Esophagus muscularis mucosa (tissue), 4 donors: ENCODE measurements around the gene TEKTIP1. TPM values are rescaled to one million over a fixed set of nuclear protein-coding genes. Genes with fewer than 3 reads are reported as not detected.

Source experiments
- DNase-seq: peaks from one replicate; pipeline ENCODE4 v3.0.0-alpha.2; 2017; ENCODE audit errors: extremely low spot score
- H3K27ac ChIP-seq, 4 donors: fragments of 200-600 bp; sonication (generic); replicated peaks in 1 of 4; 1 replicate in 3 of 4; 2 replicates in 1 of 4; pipeline ENCODE4 v1.5.1; 2016 to 2019; ENCODE audit warnings: mild to moderate bottlenecking in 1 of 4
- H3K27me3 ChIP-seq, 4 donors: fragments of 200-600 bp; sonication (generic); one replicate each; pipeline versions ENCODE4 v1.5.1 to v1.6.0; 2016 to 2019
- H3K36me3 ChIP-seq, 4 donors: fragments of 200-600 bp; sonication (generic); one replicate each; pipeline ENCODE4 v1.5.1; 2016 to 2019
- H3K4me1 ChIP-seq, 4 donors: fragments of 200-600 bp; sonication (generic); one replicate each; pipeline ENCODE4 v1.5.1; 2016 to 2019
- H3K4me3 ChIP-seq, 4 donors: fragments of 200-600 bp; sonication (generic); 1 replicate in 2 of 4; 2 replicates in 2 of 4; pipeline ENCODE4 v1.5.1; 2016 to 2019; ENCODE audit warnings: mild to moderate bottlenecking in 4 of 4, moderate library complexity in 1 of 4
- H3K9me3 ChIP-seq, 4 donors: fragments of 200-600 bp; sonication (generic); 1 replicate in 3 of 4; 2 replicates in 1 of 4; pipeline ENCODE4 v1.5.1; 2016 to 2019
- CTCF ChIP-seq, 3 experiments: fragments of 200-600 bp in 2 of 3; fragments of 450-650 bp in 1 of 3; sonication (generic) in 2 of 3; IDR thresholded peaks; one replicate each; pipeline ENCODE4 v1.5.1; 2017 to 2019; ENCODE audit warnings: antibody characterized with exemption in 3 of 3, mild to moderate bottlenecking in 2 of 3, moderate library complexity in 1 of 3
- EP300 ChIP-seq: sonication (generic); formaldehyde crosslinking; IDR thresholded peaks from one replicate; pipeline ENCODE4 v1.6.1; 2017; ENCODE audit warnings: antibody characterized with exemption
- POLR2A ChIP-seq: fragments of 450-650 bp; IDR thresholded peaks from one replicate; pipeline ENCODE4 v1.6.1; 2017; ENCODE audit warnings: antibody characterized with exemption, moderate library complexity, mild to moderate bottlenecking, low read depth
- POLR2AphosphoS5 ChIP-seq, 2 donors: sonication (generic); formaldehyde crosslinking; IDR thresholded peaks; one replicate each; pipeline ENCODE4 v1.6.1; 2017; ENCODE audit warnings: antibody characterized with exemption in 2 of 2
- WGBS: methylation state at CpG from one replicate; pipeline ENCODE4 v1.1.5; 2018; 5-methylcytosine and 5-hydroxymethylcytosine counted together
- intact Hi-C: fragments of 100-400 bp; cut with DNase I; formaldehyde crosslinking; loops from one replicate; pipeline ENCODE4 v1.15.1; 2023
- total RNA-seq, 4 donors: library from RNA; depleted of rRNA; stranded (reverse); fragments of >200 nt; gene quantifications; one replicate each; pipeline versions ENCODE4 v1.1.0 to v1.2.1, GENCODE V29; 2016

Gene TEKTIP1
- total RNA-seq, 4 donors from 2014 or later = not detected

- WGBS = 98% methylated on average over 9 of the region's 21 CpGs
These were observed 15.5 kb upstream of the TEKTIP1 start for GRCh38 chr19:3523361-3524077.

GRCh38 chr19:3524078-3524842 is 14.7 kb upstream of the TEKTIP1 start:
- DNase-seq = no peak
- peaks cover 47 to 78% (median 68%) of the 10 kb centered on the region in 4 donors for H3K36me3 ChIP-seq
- TF ChIP-seq CTCF (IDR thresholded peaks at IDR 0.05) = no peak
- TF ChIP-seq EP300 = no peak
- TF ChIP-seq POLR2AphosphoS5 (IDR thresholded peaks at IDR 0.05) = no peak
- no peak for TF ChIP-seq POLR2A
- 89% methylated on average over 17 of the region's 33 CpGs for WGBS
- peaks cover 0 to 14% (median 4%) of the 10 kb centered on the region in 4 donors for H3K4me1 ChIP-seq
- no peak overlapping the region for H3K4me3 ChIP-seq
- no peaks in the 10 kb centered on the region for H3K27me3 ChIP-seq
- intact Hi-C loops = no loop called here
- no peaks in the 10 kb centered on the region for H3K9me3 ChIP-seq
- H3K27ac ChIP-seq = no peak overlapping the region

More at GRCh38 chr19:3523361-3524077, 15.5 kb upstream of the TEKTIP1 start:
- H3K4me3 ChIP-seq = no peak overlapping the region
- H3K9me3 ChIP-seq = no peaks in the 10 kb centered on the region
- H3K36me3 ChIP-seq = peaks cover 47 to 82% (median 70%) of the 10 kb centered on the region in 4 donors
- H3K27me3 ChIP-seq = no peaks in the 10 kb centered on the region
- intact Hi-C loops = no loop called here
- TF ChIP-seq POLR2AphosphoS5 (IDR thresholded peaks at IDR 0.05) = no peak
- no peak for TF ChIP-seq EP300
- no peak for TF ChIP-seq POLR2A
- no peak for DNase-seq
- H3K27ac ChIP-seq = no peak overlapping the region
- peaks cover 0 to 15% (median 7%) of the 10 kb centered on the region in 4 donors for H3K4me1 ChIP-seq

GRCh38 chr19:3524904-3525451 is 14.0 kb upstream of the TEKTIP1 start:
- H3K9me3 ChIP-seq = no peaks in the 10 kb centered on the region
- DNase-seq = no peak
- H3K36me3 ChIP-seq = peaks cover 47 to 71% (median 61%) of the 10 kb centered on the region in 4 donors
- TF ChIP-seq POLR2AphosphoS5 (IDR thresholded peaks at IDR 0.05) (no peak), POLR2A (no peak), CTCF (IDR thresholded peaks at IDR 0.05) (no peak), EP300 (no peak)
- no peaks in the 10 kb centered on the region for H3K27me3 ChIP-seq
- WGBS = 92% methylated on average over 20 of the region's 20 CpGs
- H3K4me3 ChIP-seq = no peak overlapping the region
- H3K4me1 ChIP-seq = peaks cover 0 to 10% (median 2%) of the 10 kb centered on the region in 4 donors
- H3K27ac ChIP-seq = no peak overlapping the region
- intact Hi-C loops = no loop called here

- intact Hi-C loops = no loop called here
- no peaks in the 10 kb centered on the region for H3K9me3 ChIP-seq
- DNase-seq = no peak
- H3K27me3 ChIP-seq = no peaks in the 10 kb centered on the region
- H3K4me3 ChIP-seq = no peak overlapping the region
- TF ChIP-seq CTCF (IDR thresholded peaks at IDR 0.05) (no peak), EP300 (no peak), POLR2A (no peak), POLR2AphosphoS5 (IDR thresholded peaks at IDR 0.05) (no peak)
- WGBS = 92% methylated on average over 15 of the region's 28 CpGs
- H3K4me1 ChIP-seq = no peaks in the 10 kb centered on the region
- H3K36me3 ChIP-seq = peaks cover 53 to 79% (median 71%) of the 10 kb centered on the region in 4 donors
- H3K27ac ChIP-seq = no peak overlapping the region
These were observed 12.3 kb upstream of the TEKTIP1 start for GRCh38 chr19:3526507-3527237.
